HG03520 (cell line): ENCODE data around the gene TENM4.

Experiments used
- ATAC-seq: cut with Tn5 transposase; IDR thresholded peaks from one replicate; pipeline ENCODE4 v1.9.1; 2021; ENCODE audit warnings: mild to moderate bottlenecking, moderate library complexity; ENCODE audit not compliant: unreplicated experiment

The TENM4 gene

GRCh38 chr11:78926633-78927338 lies 514.0 kb downstream of the TENM4 start:
- no peak for ATAC-seq

DNA sequence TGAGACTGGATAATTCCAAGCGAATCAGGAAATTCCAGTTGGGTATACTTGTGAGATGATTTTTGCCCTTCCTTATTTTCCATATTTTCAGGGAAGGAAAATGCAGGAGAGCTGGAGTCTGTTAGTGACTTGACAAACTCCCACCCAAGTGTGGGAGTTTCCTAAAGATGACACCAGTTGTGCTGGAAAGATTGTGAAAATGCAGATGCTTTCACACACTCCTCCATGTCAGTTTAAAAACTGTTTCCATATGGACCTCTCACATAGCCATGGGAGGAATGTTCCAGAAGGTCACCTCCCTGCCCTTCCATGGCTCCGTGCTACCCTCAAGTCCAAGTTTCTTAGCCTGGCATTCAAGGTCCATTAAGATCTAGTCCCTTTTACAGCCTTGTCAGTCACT lies 515.4 kb downstream of the TENM4 start:
- ATAC-seq, result no peak

DNA sequence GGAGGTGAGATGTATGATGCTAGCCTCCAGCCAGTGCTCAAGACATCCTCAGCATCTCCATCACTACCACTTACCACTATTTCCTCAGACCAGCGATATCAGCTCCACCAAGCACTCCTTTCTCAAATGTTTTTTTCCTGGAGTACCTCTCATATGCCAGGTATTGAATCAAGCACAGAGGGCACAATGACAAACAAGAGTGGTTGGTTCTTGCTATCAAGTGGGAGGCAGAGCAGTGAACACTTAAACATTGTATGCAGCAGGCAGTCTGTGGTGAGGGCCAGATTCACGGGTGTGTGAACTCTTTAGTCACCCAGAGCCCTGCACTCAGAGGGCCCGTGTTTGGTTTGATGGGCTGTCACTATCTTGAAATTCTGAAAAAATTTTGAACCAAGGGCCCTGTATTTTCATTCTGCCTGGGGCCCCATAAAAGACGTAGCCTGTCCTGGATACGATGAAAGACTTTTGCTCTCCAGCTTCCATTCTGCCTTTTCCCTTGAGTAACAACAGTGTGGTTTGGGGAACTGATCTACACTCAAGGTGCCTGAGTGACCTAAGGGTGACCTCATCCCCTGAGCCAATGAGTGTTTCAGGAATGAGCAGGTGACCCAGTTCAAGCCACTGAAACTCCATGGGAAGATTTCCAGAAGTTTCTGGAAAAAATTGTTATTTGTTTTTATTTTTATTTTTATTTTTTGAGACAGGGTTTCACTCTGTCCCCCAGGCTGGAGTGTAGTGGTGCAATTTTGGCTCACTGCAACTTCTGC lies 517.8 kb downstream of the TENM4 start:
- ATAC-seq, result no peak

- ATAC-seq, result no peak
Observed at GRCh38 chr11:78921509-78921908, 519.3 kb downstream of the TENM4 start.

GRCh38 chr11:78920329-78920728 lies 520.5 kb downstream of the TENM4 start:
- ATAC-seq, result no peak

DNA sequence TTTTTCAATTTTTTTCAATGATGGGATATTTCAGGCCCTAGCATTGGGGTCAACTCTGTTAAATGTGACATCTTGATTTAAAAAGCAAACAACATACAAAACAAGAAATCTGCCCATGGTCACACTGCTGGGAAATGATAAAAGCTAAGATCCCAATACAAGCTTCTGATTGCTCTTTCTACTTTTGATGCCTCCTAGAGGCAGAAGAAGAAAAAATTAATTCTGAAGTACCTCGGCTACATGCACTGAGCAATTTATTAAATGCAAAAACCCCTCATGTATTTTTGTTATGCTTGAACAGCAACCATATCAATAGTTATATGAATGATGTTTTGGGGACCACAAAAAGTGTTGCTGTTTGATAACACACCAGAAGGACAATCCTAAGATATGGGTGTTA lies 524.1 kb downstream of the TENM4 start:
- no peak for ATAC-seq

- no peak for ATAC-seq
Observed at GRCh38 chr11:78914503-78914902, 526.3 kb downstream of the TENM4 start.

GRCh38 chr11:78912778-78913177 lies 528.1 kb downstream of the TENM4 start:
- no peak for ATAC-seq

DNA sequence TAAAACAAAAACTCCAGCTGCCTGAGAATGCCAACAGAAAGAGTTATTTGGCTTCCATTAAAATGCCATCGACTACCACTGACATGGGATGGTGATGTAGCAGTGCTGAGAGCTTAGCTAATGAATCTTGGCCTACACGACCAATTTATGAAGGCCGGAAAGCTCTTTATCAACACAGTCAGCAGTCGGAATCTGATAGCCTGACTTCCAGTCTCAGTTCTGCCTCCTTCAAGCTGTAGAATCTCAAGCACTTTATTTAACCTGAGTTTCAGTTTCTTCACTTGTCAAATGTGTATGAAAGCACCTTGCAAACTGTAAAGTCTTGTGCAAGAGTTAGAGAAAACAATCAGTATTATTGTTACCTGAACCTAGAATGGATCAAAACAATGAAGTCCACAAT lies 530.5 kb downstream of the TENM4 start:
- no peak for ATAC-seq

GRCh38 chr11:78909386-78909785 lies 531.4 kb downstream of the TENM4 start:
- ATAC-seq, result no peak

DNA sequence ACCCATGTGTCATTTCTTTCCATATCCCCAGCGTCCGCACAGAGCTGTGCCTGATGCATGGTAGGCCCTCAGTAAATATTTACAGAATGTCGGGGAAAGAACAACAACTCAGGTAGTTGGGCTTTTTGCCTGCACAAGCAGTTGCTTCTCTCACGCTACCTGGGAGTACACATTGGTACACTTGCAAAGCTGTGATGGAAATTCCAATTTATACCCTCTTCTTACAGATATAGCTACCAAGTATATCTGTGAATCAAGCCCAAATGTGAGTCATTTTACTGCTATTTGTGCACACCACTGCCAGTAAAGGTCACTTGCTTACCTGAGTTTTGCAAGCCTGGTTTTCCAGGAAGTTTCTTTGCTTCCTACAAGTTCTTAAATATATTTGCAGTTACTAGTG lies 533.2 kb downstream of the TENM4 start:
- ATAC-seq, result no peak

DNA sequence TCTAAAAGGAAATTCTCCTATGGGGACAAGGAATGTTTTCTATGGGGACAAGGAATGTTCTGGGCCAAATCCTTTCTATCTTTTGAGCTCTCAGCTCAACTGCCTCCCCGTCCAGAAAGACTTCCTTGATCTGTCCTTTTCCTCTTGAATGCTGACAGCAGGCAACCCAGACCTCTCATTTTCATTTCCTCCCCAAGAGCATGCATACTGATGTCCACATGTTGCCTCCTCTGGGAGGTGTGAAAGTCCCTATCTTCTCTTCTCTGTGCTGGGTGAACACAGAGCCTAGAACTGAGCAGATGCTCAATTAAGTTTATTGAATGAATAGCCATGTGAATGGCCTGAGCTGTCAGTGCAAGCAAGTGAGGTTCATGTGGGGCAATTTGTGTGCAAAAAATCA lies 534.3 kb downstream of the TENM4 start:
- no peak for ATAC-seq

DNA sequence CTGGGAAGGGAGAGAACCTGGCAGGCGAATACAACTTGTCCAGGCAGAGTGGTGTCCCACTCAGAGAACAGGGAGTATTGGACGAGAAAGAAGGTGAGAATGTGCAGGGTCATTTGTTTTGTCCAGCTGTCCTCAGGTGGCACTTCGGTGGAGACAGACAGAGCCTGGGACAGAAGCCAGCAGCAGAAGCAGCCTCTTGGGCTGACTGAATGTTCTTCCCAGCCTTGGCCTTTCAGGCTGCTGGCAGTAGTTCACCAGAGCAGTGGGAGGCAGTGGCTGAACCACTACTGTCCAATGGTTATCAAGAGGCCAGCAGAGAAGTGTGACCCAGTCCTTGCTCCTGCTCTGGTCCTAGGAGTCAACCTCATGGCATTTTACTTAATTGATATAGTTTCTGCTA lies 535.1 kb downstream of the TENM4 start:
- no peak for ATAC-seq

GRCh38 chr11:78902771-78903507 lies 537.9 kb downstream of the TENM4 start:
- no peak for ATAC-seq

DNA sequence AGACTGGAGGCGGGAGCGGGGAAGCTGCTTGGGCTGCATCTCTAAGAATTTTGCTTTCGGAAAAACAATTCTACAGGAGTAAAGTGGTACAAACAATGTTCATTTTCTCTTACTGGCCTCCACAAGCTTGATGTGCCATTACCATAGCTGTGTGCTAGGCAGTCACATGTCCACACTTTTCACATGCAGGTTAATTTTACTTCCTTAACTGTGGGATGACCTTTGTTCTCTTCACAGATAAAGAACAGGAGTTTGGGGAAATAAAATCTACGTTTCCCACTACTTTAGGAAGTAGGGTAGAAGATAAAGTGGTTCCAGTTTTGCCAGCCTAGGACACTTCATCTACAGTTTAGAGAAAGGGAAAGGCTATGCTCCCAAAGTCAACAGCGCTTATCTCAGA lies 539.0 kb downstream of the TENM4 start:
- no peak for ATAC-seq

DNA sequence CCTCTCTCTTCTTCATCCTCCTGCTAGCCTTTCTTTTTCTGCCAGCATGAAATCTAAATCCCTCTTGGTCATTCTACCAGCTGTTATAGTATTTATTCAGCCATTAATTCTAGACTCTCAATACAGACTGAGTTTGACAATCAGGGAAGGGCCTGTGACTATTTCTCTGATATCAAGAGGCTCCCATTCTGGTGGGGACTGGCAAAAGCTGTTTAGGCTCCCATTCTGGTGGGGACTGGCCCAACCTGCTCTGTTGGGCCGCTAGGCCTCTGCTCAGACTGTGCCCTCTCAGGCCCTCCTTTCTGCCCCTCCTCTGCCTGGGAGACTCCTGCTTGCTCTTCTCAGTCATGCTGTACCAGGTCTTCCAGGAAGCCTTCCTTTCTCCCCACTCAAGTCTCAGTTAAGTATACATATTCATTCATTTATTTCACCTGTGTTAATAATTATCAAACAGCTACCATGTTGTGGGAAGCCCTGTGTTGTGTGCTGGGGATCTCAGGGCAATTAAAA lies 542.5 kb downstream of the TENM4 start:
- ATAC-seq, result no peak

- ATAC-seq, result no peak
Observed at GRCh38 chr11:78893996-78894395, 546.8 kb downstream of the TENM4 start.

- ATAC-seq, result no peak
Observed at GRCh38 chr11:78889698-78890097, 551.1 kb downstream of the TENM4 start.

- ATAC-seq, result no peak
Observed at GRCh38 chr11:78886616-78887015, 554.2 kb downstream of the TENM4 start.

DNA sequence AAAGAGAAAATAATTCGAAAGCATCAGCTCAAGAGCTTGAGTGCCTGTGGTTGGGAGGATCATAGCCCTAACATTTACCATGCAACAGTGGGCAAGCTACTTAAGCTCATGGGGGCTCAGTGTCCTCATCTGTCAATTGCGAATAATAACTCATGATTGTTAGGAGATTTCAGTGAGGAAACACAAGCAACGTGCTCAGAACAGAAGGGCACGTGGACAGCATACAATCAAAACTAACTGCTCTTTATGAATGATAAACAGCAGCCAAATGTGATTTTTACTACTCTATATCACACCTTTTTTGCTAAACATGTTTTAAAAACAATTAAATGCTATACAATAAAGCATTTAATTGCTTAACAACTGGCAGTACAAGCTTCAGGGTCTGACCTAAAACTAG lies 556.1 kb downstream of the TENM4 start:
- no peak for ATAC-seq

DNA sequence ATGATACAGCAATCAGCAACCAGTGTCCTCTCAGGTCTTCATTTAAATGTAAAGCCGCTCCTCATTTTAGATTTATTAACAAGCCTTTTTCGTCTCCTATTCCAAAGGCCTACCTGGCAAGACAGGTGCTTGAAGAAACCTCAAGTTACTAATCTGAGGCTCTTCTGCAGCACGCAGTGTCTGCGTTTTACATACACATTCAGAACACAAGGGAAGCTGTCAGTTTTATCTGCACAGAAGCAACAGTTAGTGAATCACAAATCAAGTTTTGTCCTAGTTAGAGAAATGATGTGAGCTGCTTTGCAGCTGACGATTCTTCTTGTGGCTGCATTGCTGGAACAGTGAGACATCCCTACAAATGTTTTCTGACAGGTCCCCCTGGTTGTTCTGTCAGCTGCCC lies 557.3 kb downstream of the TENM4 start:
- ATAC-seq, result no peak
